Measurements from ENCODE around the gene CCDC71L.

- TF ChIP-seq CTCF (IDR thresholded peaks at IDR 0.05) (no peak), ZFX (IDR thresholded peaks at IDR 0.05; ENCODE audit: borderline replicate concordance) (no peak)
Observed at GRCh38 chr7:106614751-106615150, 46.2 kb downstream of the CCDC71L start.

All from 22Rv1 (cell line).